ENCODE measurements around the gene ENOX1.

The ENOX1 gene

DNA sequence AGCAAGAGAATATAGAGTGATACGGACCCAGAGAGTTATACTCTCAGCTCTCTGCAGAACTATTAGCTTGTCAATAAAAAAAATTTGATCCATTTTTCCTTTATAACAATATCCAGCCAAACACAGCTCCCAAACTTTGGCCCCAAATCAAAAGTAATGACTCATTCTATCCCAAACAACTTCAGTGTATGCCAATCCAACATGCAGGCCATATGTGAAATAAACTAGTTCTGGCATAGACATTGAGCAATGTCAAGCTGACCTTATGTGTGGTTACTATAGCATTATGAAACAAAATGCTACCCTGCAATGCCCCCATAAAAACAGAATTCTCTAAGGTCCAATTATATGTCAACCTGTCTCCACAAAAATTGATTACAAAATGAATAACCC, 553.9 kb downstream of the ENOX1 start:
- DNase-seq: peak; percentile 88

DNA sequence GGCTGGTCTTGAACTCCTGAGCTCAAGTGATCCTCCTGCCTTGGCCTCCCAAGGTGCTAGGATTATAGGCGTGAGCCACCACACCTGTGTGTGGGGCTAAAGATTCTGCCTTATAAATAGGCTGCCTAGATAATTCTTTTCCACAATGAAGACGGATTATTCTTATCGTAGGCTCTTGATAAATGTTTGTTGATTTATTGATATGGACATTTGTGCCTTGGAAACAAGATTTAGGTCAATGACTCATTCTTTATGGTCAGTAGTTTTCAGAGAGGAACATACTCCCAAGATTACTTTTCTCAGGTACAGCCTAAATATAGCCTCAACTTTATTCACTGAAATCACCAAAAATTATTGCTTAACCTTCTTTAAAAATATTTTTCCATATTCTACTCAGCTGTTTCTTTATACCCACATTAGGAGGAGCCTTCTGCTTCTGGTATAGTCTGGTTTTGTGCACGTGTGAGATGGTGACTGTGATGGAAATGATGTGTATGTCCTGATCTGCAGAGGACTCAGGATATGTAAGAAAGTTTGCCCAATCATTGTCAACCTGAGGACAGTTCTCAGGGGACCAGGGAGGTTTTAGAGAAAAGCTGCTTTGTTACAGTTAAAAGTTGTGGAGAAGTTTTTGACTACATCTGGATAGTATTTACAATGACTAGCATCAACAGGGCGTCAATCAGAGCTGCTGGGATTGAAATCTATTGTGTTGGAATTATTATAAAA, 554.5 kb downstream of the ENOX1 start:
- DNase-seq: no peak

DNA sequence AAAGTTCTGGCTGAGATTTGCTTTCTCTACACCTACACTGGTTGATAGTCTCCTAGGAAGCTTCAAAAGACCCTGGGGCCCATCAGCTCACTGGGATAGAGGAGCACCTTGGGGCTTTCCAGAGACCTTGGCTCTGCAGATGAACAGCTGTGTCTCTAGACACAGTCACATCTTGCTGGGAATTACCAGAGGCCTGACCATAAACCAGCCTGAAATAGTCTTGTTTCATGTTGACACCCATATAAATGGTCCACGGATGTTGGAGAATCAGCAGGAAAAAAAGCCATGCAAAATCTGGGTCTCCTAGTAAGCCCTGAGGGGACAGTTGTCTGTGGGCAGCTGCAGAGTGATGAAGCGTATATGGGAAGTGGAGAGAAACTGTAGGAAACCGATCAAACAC, 555.8 kb downstream of the ENOX1 start:
- DNase-seq: no peak

DNA sequence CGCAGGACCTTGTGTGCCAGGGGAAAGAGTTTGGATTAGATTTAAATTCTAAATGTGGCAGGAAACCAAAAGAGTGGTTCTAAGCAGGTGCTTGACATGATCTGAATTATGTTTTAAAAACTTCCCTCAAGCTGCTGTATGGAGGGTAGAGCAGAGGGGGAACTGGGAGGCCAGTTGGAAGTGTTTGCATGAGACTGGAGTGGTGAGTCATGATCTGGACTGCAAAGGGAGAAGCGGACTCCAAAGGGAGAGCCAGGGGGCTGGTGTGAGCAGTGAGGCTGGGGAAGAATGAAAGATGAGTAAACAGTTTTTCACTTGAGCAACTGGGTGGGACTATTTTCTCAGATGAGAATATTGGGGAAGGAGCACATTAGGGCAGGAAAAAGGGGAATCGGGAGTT, 557.3 kb downstream of the ENOX1 start:
- DNase-seq: peak; percentile 68

GRCh38 chr13:43227721-43228120, 559.1 kb downstream of the ENOX1 start:
- peak; percentile 19 for DNase-seq

GRCh38 chr13:43223216-43223615, 563.6 kb downstream of the ENOX1 start:
- DNase-seq: no peak

DNA sequence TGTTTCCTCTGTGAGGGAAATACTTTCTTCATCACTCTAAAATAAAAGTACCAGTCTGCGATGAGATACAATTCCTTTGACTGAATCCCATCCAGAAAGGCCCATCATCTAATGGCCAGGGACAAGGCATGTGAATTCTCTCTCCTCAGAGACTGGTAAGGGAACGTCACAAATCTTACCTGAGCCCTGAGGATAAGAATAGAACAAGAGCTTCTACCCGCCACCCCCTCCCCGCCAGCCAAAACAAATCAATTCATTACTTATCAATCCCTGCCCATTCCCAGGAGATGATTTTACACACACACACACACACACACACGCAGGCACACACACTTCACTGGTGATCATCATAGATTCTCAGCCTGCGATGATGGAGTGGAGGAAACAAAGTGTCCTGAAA, 564.7 kb downstream of the ENOX1 start:
- DNase-seq: no peak

DNA sequence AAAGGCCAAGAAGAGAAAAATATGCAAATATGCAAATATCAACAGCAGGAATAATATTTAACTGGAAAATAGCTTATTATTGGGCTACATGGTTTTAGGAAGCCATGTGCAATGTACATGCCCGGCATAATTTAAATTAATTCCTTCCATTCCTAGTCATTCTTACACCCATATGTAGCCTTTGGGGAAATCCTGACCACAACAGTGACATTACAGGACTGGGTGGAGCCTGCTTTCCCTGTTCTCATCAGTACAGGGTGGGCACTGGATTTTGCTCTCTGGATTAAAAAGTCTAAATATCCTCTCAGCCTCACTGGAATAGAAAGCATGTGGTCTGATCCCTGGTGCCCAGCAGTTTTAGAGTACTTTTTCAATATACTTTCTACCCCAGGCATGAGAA, 565.2 kb downstream of the ENOX1 start:
- no peak for DNase-seq

DNA sequence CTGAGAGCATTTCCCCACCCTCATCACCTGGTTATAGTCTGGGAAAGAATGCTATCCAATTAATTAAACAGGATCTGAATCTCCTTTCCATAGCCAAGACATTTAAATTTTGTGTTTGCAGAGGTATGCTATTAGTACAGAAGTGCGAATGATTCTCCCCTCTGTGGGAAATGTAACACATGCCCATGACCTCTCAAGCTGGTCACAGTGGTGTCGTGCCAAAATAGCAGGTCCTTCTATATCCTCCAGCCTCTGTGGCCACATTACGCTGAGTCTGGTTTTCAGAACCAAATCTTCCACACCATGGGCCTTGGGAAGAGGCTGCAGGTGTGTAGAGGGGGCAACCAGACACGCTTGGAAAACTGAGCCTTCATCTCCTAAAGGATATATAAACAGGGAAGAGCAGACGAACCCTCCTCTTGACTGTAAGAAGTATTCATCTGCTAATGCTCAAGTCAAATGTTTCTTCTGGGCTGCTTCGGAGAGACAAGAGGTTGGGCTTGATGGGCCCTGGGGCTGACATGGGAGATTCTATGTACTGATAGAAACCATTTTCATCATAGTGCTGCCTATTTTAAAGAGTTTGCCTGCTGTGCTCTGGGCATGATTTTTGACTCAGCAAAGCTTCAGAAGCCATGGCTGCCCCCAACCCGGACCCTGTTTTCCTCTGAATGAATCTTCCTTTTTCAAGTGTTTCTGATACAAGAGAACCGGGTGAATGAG, 565.7 kb downstream of the ENOX1 start:
- DNase-seq: no peak

DNA sequence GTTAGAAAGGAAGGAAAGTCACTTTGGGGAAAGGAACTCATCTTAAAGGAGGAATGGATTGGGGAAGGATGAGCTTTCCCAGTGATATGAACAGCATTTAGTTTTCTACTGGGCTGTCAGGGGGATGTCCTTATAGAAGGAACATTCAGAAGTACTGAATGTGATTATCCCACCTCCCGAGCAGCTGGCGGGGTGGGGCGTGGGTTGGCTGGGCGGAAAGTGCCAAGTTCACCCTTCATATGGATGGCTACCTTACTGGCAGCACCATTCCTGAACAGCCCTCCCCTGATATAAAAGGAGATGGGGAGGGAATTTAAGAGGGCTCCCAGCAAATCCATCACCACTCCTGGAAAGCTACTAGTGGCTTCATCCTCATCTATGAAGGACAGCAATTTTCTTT, 572.6 kb downstream of the ENOX1 start:
- no peak for DNase-seq

DNA sequence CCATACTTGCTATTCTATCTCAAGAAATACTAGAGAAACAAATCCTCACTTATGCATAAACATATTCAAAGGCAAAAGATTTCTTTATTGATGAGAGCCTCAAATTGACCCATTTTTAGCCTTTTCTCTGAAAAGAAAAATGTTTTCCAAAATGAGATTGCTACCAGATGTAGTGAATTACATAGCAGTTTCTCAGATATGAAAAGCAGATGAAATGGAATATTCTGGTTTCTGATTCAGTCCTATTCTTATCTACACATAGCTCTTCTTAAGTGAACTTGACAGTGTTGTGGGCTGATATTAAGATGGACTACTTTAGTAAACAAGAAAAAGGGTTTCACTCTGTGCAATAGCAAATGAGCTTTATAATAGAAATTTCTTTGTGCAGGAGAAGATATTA, 579.9 kb downstream of the ENOX1 start:
- DNase-seq: no peak

DNA sequence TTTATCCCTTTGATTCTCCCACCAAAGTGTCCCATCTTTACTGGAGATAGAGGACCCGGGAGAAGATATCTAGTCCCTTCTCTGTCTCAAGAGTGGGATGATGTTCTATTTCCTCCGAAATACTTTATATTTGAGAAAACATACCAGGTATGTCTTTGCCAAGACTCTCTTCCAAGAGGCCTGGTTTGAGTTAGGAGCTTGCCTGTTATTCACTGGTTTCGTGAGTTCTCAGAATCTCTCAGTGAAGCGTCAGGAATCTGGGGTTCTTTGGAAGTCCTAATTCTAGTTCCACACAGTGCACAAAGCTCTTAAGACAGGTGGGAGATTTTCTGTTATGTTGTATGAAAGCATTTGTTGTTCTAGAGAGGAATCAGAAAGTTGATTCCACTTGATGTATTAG, 581.4 kb downstream of the ENOX1 start:
- no peak for DNase-seq

DNA sequence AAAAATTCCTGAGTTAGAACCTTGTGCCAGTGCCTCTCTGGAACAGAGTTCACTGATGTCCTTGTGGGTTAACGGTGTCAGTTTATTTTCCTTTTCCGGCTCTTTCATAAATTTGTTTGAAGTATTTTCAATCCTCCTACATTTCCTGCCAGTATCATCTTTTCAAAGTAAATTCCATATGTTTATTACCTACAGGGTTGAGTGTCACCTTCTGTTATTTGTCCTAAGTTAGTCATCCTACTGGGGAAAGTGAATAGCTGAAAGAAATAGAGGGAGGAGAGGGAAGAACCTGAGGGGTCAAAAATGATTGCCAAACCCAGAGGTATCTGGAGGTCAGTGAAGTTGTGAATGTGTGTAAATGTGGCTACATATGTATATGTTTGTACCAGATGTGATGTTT, 582.2 kb downstream of the ENOX1 start:
- DNase-seq: no peak

DNA sequence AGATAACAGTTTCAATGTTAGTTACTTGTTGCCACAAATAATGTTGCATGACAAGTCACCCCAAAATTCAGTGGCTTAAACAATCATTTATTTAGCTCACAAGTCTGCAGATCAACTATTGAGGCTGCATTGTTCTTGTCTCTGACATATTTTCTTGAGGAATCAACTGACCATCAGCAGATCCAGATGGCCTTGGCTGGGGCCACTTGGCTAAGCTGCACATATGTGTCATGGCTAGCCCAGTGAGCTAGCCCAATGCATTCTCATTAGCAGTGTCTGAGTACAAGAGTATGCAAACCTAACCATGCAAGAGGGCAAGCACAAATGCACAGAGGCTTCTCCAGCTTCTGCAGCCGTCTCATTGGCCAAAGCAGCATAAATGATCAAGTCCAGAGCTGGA, 583.0 kb downstream of the ENOX1 start:
- DNase-seq: no peak

GRCh38 chr13:43200736-43201135, 586.0 kb downstream of the ENOX1 start:
- DNase-seq: no peak

- no peak for DNase-seq
Measured at GRCh38 chr13:43200307-43200706, 586.5 kb downstream of the ENOX1 start.

DNA sequence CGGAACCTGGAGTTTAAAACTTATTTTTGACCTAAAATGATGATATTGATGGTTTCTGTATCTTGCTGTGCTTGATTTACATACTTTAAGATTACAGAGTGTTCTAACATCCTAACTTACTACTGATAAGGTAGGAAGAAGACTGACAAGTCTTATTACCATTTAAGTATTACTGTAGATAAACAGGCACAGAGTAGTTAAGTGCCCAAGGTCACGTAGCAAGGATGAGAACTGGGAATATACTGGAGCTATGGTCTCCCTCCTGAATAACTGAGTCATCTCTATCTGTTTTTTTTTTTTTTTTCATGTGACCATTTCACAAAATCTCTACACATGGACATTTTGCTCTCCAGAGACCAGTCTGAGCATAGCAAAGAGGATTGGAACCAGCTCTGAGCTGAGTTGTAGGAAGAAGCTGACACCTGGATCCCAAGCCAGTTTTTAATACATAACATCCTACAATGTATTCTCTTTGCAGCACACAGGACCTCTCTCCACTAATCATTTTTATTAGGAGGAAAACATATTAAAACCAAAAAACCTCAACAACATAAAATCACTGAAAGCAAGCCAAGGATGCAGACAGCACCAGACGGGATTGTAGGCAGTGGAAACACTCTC, 589.9 kb downstream of the ENOX1 start:
- no peak for DNase-seq

GRCh38 chr13:43196086-43196621, 590.6 kb downstream of the ENOX1 start:
- peak; percentile 27 for DNase-seq

DNA sequence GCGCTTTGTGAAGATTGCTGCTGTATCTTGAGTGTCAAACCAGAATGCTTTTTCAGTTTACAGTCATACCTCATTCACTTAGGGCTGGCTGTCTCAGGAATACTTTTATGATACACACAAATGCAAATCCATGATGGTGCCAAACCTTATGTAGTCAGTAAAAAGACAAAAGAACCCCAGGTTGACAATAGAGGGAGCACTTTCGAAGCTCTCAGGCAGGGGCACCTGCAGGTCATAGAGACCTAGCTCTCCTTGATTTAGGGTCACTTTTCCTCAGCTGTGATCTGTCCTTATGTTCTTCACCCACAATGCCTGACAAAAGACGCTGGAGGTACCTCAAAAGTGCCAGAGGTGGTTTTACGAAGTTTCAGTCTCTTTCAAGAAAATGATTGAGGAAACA, 591.2 kb downstream of the ENOX1 start:
- no peak for DNase-seq

GRCh38 chr13:43195112-43195511, 591.7 kb downstream of the ENOX1 start:
- no peak for DNase-seq

GRCh38 chr13:43193789-43194420, 592.9 kb downstream of the ENOX1 start:
- DNase-seq: no peak

DNA sequence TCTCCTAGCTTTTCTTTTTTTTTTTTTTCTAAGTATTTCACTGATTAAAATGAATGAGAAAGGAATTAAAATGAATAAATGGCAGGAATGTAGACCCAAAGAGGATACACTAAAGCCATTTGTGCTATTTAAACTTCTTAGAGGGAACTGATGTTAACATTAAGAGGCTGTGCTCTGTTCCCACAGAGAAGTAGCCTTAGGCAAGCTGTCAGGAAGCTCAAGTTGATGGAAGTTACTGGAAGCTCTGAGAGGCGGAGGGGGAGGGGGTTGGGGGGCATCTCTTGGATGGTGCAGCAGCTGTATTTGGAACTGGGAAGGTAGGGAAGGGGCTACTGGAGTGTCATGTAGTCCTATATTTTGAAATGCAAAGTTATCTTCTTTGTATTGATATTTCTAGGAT, 595.2 kb downstream of the ENOX1 start:
- no peak for DNase-seq

DNA sequence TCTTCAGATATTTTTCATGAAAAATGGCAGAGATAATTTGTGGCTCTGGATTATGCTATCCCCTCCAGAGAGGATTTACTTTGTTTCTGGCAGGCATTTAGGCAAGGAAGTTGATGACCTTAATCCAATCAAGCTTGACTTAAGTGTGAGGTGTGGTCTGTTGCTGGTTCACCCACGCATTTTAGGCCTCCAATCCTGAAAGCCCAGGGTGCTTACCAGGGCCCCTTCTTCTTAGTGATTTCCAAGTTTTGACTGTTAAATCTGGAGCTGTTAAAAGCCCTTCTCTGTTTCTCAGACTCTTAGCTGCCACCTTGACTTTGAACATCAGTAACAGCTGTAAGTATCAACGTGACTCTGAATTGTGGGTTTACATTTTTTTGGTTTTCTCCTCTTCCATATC, 601.5 kb downstream of the ENOX1 start:
- no peak for DNase-seq

- DNase-seq: no peak
Measured at GRCh38 chr13:43180837-43181236, 605.9 kb downstream of the ENOX1 start.

Measured in fibroblast of upper back skin (primary cell).